Right lobe of liver (tissue), 4 donors: ENCODE measurements around the gene VPS54.
"Not testable (repeated sequence)": the region's sequence is repeated elsewhere in the genome, so short reads cannot be mapped to it uniquely, and the experiment has no call there.

Source experiments
- POLR2A ChIP-seq: fragments of 450-650 bp; IDR thresholded peaks from one replicate; pipeline ENCODE4 v1.6.1; 2017; ENCODE audit warnings: antibody characterized with exemption, mild to moderate bottlenecking
- TF ChIP-seq, protein P1 (sequence below), 4 donors: fragments of 200-600 bp in 3 of 4; fragments of 450-650 bp in 1 of 4; IDR thresholded peaks; one replicate each; pipeline versions ENCODE4 v1.5.1 to v1.8.0; 2016 to 2022; ENCODE audit warnings: antibody characterized with exemption in 4 of 4, mild to moderate bottlenecking in 2 of 4
- donor health status: DM: no; HTN: no; CAD: no.
- donor health status: DM: no; HTN: no; CAD: no.
- donor health status: DM: no; HTN: yes; CAD: no.

DNA sequence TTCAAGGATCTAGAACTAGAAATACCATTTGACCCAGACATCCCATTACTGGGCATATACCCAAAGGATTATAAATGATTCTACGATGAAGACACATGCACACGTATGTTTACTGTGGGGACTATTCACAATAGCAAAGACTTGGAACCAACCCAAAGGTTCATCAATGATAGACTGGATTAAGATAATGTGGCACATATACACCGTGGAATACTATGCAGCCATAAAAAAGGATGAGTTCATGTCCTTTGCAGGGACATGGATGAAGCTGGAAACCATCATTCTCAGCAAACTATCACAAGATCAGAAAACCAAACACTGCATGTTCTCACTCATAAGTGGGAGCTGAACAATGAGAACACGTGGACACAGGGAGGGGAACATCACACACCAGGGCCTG, 87.1 kb downstream of the VPS54 start:
- TF ChIP-seq, protein P1, sequence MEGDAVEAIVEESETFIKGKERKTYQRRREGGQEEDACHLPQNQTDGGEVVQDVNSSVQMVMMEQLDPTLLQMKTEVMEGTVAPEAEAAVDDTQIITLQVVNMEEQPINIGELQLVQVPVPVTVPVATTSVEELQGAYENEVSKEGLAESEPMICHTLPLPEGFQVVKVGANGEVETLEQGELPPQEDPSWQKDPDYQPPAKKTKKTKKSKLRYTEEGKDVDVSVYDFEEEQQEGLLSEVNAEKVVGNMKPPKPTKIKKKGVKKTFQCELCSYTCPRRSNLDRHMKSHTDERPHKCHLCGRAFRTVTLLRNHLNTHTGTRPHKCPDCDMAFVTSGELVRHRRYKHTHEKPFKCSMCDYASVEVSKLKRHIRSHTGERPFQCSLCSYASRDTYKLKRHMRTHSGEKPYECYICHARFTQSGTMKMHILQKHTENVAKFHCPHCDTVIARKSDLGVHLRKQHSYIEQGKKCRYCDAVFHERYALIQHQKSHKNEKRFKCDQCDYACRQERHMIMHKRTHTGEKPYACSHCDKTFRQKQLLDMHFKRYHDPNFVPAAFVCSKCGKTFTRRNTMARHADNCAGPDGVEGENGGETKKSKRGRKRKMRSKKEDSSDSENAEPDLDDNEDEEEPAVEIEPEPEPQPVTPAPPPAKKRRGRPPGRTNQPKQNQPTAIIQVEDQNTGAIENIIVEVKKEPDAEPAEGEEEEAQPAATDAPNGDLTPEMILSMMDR (IDR thresholded peaks at IDR 0.05) = not testable (repeated sequence)
- not testable (repeated sequence) for TF ChIP-seq POLR2A
